OCI-LY1 (cell line): ENCODE data around the gene GPR3.

Source experiments
- CTCF ChIP-seq: fragments of 200-600 bp; sonication (generic), shearing (Covaris generic); IDR thresholded peaks from 2 replicates; pipeline ENCODE4 v1.5.1; 2017; ENCODE audit warnings: mild to moderate bottlenecking, antibody characterized with exemption, low read length, moderate library complexity, mixed read lengths
- EZH2 ChIP-seq: fragments of 200-600 bp; sonication (generic), shearing (Covaris generic); IDR thresholded peaks from 2 replicates; pipeline ENCODE4 v1.8.0; 2017; ENCODE audit warnings: borderline replicate concordance, mixed run types, mild to moderate bottlenecking, antibody characterized with exemption, low read length, moderate library complexity, mixed read lengths

- TF ChIP-seq CTCF (no peak), EZH2 (no peak)
Observed at GRCh38 chr1:27406362-27406680, 13.9 kb downstream of the GPR3 start.
